HEK293 (cell line): Measurements from ENCODE around the gene CMTM8.
A peak's percentile ranks its signal among the peaks of the same experiment; 100 is the strongest.

Experiments
- GFI1B ChIP-seq: fragments of 450-650 bp; formaldehyde crosslinking; IDR thresholded peaks from 2 replicates; pipeline ENCODE4 v1.5.1; 2016; ENCODE audit warnings: missing biosample characterization, missing genetic modification characterization
- PRDM10 ChIP-seq: fragments of 450-650 bp; formaldehyde crosslinking; IDR thresholded peaks from 2 replicates; pipeline ENCODE4 v1.5.1; 2016; ENCODE audit warnings: missing biosample characterization, missing genetic modification characterization
- REPIN1 ChIP-seq: fragments of 450-650 bp; formaldehyde crosslinking; IDR thresholded peaks from 2 replicates; pipeline ENCODE4 v1.5.1; 2017; ENCODE audit warnings: missing biosample characterization, missing genetic modification characterization, low read depth
- SP7 ChIP-seq: fragments of 450-650 bp; formaldehyde crosslinking; IDR thresholded peaks from 2 replicates; pipeline ENCODE4 v1.5.1; 2016; ENCODE audit warnings: missing biosample characterization, missing genetic modification characterization
- ZBTB1 ChIP-seq: fragments of 450-650 bp; formaldehyde crosslinking; IDR thresholded peaks from 2 replicates; pipeline ENCODE4 v1.5.1; 2016; ENCODE audit warnings: missing biosample characterization, missing genetic modification characterization
- ZBTB10 ChIP-seq: fragments of 450-650 bp; formaldehyde crosslinking; IDR thresholded peaks from 2 replicates; pipeline ENCODE4 v1.5.1; 2016; ENCODE audit warnings: missing biosample characterization, missing genetic modification characterization
- ZFP41 ChIP-seq: fragments of 450-650 bp; formaldehyde crosslinking; IDR thresholded peaks from 2 replicates; pipeline ENCODE4 v1.5.1; 2016; ENCODE audit warnings: missing biosample characterization, missing genetic modification characterization, borderline replicate concordance
- ZNF138 ChIP-seq: fragments of 450-650 bp; formaldehyde crosslinking; IDR thresholded peaks from 2 replicates; pipeline ENCODE4 v1.5.1; 2016; ENCODE audit warnings: missing biosample characterization, missing genetic modification characterization, borderline replicate concordance
- ZNF2 ChIP-seq: fragments of 450-650 bp; formaldehyde crosslinking; IDR thresholded peaks from 2 replicates; pipeline ENCODE4 v1.5.1; 2016; ENCODE audit warnings: missing biosample characterization, missing genetic modification characterization
- ZNF214 ChIP-seq: fragments of 450-650 bp; formaldehyde crosslinking; IDR thresholded peaks from 2 replicates; pipeline ENCODE4 v1.5.1; 2017; ENCODE audit warnings: missing biosample characterization, mild to moderate bottlenecking, missing genetic modification characterization, borderline replicate concordance
- ZNF23 ChIP-seq: fragments of 450-650 bp; formaldehyde crosslinking; IDR thresholded peaks from 2 replicates; pipeline ENCODE4 v1.5.1; 2016; ENCODE audit warnings: missing biosample characterization, missing genetic modification characterization, borderline replicate concordance
- ZNF354C ChIP-seq: fragments of 450-650 bp; formaldehyde crosslinking; IDR thresholded peaks from 2 replicates; pipeline ENCODE4 v1.5.1; 2016; ENCODE audit warnings: missing biosample characterization, missing genetic modification characterization, low read depth, borderline replicate concordance
- ZNF391 ChIP-seq: fragments of 450-650 bp; formaldehyde crosslinking; IDR thresholded peaks from 2 replicates; pipeline ENCODE4 v1.5.1; 2016; ENCODE audit warnings: low read depth, missing biosample characterization, missing genetic modification characterization, borderline replicate concordance
- ZNF394 ChIP-seq: fragments of 450-650 bp; formaldehyde crosslinking; IDR thresholded peaks from 2 replicates; pipeline ENCODE4 v1.5.1; 2016; ENCODE audit warnings: missing biosample characterization, missing genetic modification characterization, mild to moderate bottlenecking, moderate library complexity, borderline replicate concordance
- ZNF398 ChIP-seq: fragments of 450-650 bp; formaldehyde crosslinking; IDR thresholded peaks from 2 replicates; pipeline ENCODE4 v1.5.1; 2017; ENCODE audit warnings: missing biosample characterization, missing genetic modification characterization
- ZNF433 ChIP-seq: fragments of 450-650 bp; formaldehyde crosslinking; IDR thresholded peaks from 2 replicates; pipeline ENCODE4 v1.5.1; 2016; ENCODE audit warnings: missing biosample characterization, missing genetic modification characterization, low read depth
- ZNF501 ChIP-seq: fragments of 450-650 bp; formaldehyde crosslinking; IDR thresholded peaks from 2 replicates; pipeline ENCODE4 v1.5.1; 2016; ENCODE audit warnings: missing biosample characterization, missing genetic modification characterization
- ZNF513 ChIP-seq: fragments of 450-650 bp; IDR thresholded peaks from 2 replicates; pipeline ENCODE4 v1.5.1; 2018; ENCODE audit warnings: missing biosample characterization, missing genetic modification characterization
- ZNF530 ChIP-seq: fragments of 450-650 bp; formaldehyde crosslinking; IDR thresholded peaks from 2 replicates; pipeline ENCODE4 v1.5.1; 2016; ENCODE audit warnings: low read depth, missing biosample characterization, missing genetic modification characterization
- ZNF571 ChIP-seq: fragments of 450-650 bp; formaldehyde crosslinking; IDR thresholded peaks from 2 replicates; pipeline ENCODE4 v1.5.0; 2017; ENCODE audit warnings: missing biosample characterization, missing genetic modification characterization
- ZNF600 ChIP-seq: fragments of 450-650 bp; formaldehyde crosslinking; IDR thresholded peaks from 2 replicates; pipeline ENCODE4 v1.5.1; 2016; ENCODE audit warnings: missing biosample characterization, missing genetic modification characterization
- ZNF624 ChIP-seq: fragments of 450-650 bp; formaldehyde crosslinking; IDR thresholded peaks from 2 replicates; pipeline ENCODE4 v1.5.1; 2017; ENCODE audit warnings: missing biosample characterization, missing genetic modification characterization
- ZNF645 ChIP-seq: fragments of 450-650 bp; formaldehyde crosslinking; IDR thresholded peaks from 2 replicates; pipeline ENCODE4; 2016; ENCODE audit warnings: missing biosample characterization, missing genetic modification characterization
- ZNF654 ChIP-seq: fragments of 450-650 bp; formaldehyde crosslinking; IDR thresholded peaks from 2 replicates; pipeline ENCODE4 v1.5.1; 2016; ENCODE audit warnings: low read depth, missing biosample characterization, missing genetic modification characterization
- ZNF768 ChIP-seq: fragments of 450-650 bp; formaldehyde crosslinking; IDR thresholded peaks from 2 replicates; pipeline ENCODE4 v1.5.1; 2018; ENCODE audit warnings: missing biosample characterization, mild to moderate bottlenecking, missing genetic modification characterization
- ZNF785 ChIP-seq: fragments of 450-650 bp; formaldehyde crosslinking; IDR thresholded peaks from 2 replicates; pipeline ENCODE4 v1.5.1; 2016; ENCODE audit warnings: missing biosample characterization, missing genetic modification characterization
- ZSCAN18 ChIP-seq: fragments of 450-650 bp; formaldehyde crosslinking; IDR thresholded peaks from 2 replicates; pipeline ENCODE4 v1.5.1; 2016; ENCODE audit warnings: missing biosample characterization, missing genetic modification characterization

CMTM8 gene

GRCh38 chr3:32237670-32238452, 619 bp upstream of the CMTM8 start (continued):
- no peak for TF ChIP-seq ZNF645 (tag by site-specific recombination)
- TF ChIP-seq ZFP41 (tag by site-specific recombination), result no peak
- no peak for TF ChIP-seq ZSCAN18 (tag by site-specific recombination)
- TF ChIP-seq ZNF138 (tag by site-specific recombination), result no peak
- TF ChIP-seq ZNF513, result no peak
- peak; percentile 97 for TF ChIP-seq PRDM10 (tag by site-specific recombination)
- TF ChIP-seq ZNF785 (tag by site-specific recombination), result no peak
- no peak for TF ChIP-seq ZBTB10 (tag by site-specific recombination)
- TF ChIP-seq ZNF530 (tag by site-specific recombination), result no peak
- no peak for TF ChIP-seq ZNF214 (tag by site-specific recombination)
- no peak for TF ChIP-seq ZNF394 (tag by site-specific recombination)
- TF ChIP-seq ZNF624, result no peak
- no peak for TF ChIP-seq REPIN1
- TF ChIP-seq GFI1B, result no peak
- peak; percentile 71; the same call in 1 of the 2 replicates for TF ChIP-seq ZNF600 (tag by site-specific recombination)
- TF ChIP-seq ZNF391 (tag by site-specific recombination), result peak; percentile 36; the same call in 1 of the 2 replicates
- no peak for TF ChIP-seq ZNF768 (tag by site-specific recombination)
- TF ChIP-seq ZNF2, result no peak
- TF ChIP-seq ZNF654 (tag by site-specific recombination), result no peak
- 0 out of 2 replicates have a peak, but pooled peaks have one; percentile 26 for TF ChIP-seq SP7
- no peak for TF ChIP-seq ZNF23 (tag by site-specific recombination)
- TF ChIP-seq ZNF433 (tag by site-specific recombination), result no peak
- TF ChIP-seq ZBTB1 (tag by site-specific recombination), result no peak
- TF ChIP-seq ZNF354C (tag by site-specific recombination), result no peak
- no peak for TF ChIP-seq ZNF571
- peak; percentile 66; the same call in 1 of the 2 replicates for TF ChIP-seq ZNF501 (tag by site-specific recombination)
- TF ChIP-seq ZNF398 (tag by site-specific recombination), result no peak; the same call in 1 of the 2 replicates
